ENCODE results near the gene PKD1. TPM values are rescaled to one million over a fixed set of nuclear protein-coding genes. Genes with fewer than 3 reads are reported as not detected.

PKD1 gene
- total RNA-seq, 4 donors from 2014 or later: 168 to 376 (median 339) TPM

GRCh38 chr16:2070576-2071453 lies 64.9 kb downstream of the PKD1 start:
- Histone ChIP-seq H3K27me3 (no peaks in the 10 kb centered on the region), H3K4me1 (no peaks in the 10 kb centered on the region), H3K4me3 (no peak overlapping the region), H3K9me3 (no peaks in the 10 kb centered on the region), H3K27ac (no peak overlapping the region), H3K36me3 (peaks cover 0 to 87% of the 10 kb centered on the region in 2 donors)
- DNase-seq (no peak), ATAC-seq (no peak)
- TF ChIP-seq, protein P1, sequence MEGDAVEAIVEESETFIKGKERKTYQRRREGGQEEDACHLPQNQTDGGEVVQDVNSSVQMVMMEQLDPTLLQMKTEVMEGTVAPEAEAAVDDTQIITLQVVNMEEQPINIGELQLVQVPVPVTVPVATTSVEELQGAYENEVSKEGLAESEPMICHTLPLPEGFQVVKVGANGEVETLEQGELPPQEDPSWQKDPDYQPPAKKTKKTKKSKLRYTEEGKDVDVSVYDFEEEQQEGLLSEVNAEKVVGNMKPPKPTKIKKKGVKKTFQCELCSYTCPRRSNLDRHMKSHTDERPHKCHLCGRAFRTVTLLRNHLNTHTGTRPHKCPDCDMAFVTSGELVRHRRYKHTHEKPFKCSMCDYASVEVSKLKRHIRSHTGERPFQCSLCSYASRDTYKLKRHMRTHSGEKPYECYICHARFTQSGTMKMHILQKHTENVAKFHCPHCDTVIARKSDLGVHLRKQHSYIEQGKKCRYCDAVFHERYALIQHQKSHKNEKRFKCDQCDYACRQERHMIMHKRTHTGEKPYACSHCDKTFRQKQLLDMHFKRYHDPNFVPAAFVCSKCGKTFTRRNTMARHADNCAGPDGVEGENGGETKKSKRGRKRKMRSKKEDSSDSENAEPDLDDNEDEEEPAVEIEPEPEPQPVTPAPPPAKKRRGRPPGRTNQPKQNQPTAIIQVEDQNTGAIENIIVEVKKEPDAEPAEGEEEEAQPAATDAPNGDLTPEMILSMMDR (IDR thresholded peaks at IDR 0.05 in 4 of 5, conservative IDR thresholded peaks at IDR 0.05 in 1 of 5): no peak
- no peak for TF ChIP-seq POLR2A (IDR thresholded peaks at IDR 0.05)
- in situ Hi-C loops (cut with MboI; ENCODE audit: low sequenced_read_pairs in 4 of 4) (no loop called here), intact Hi-C loops (cut with DNase I; ENCODE audit: low total_unique reads) (no loop called here)

GRCh38 chr16:2066139-2066538 lies 69.6 kb downstream of the PKD1 start:
- Histone ChIP-seq H3K36me3 (peaks cover 0 to 83% of the 10 kb centered on the region in 2 donors), H3K27me3 (no peaks in the 10 kb centered on the region), H3K4me3 (no peak overlapping the region), H3K4me1 (no peaks in the 10 kb centered on the region), H3K27ac (no peak overlapping the region), H3K9me3 (no peaks in the 10 kb centered on the region)
- intact Hi-C loops (cut with DNase I; ENCODE audit: low total_unique reads) (no loop called here), in situ Hi-C loops (cut with MboI; ENCODE audit: low sequenced_read_pairs in 4 of 4) (no loop called here)
- no peak for DNase-seq
- no peak for TF ChIP-seq POLR2A (IDR thresholded peaks at IDR 0.05)
- TF ChIP-seq, protein P1 (IDR thresholded peaks at IDR 0.05 in 4 of 5, conservative IDR thresholded peaks at IDR 0.05 in 1 of 5): no peak
- ATAC-seq: no peak

DNA sequence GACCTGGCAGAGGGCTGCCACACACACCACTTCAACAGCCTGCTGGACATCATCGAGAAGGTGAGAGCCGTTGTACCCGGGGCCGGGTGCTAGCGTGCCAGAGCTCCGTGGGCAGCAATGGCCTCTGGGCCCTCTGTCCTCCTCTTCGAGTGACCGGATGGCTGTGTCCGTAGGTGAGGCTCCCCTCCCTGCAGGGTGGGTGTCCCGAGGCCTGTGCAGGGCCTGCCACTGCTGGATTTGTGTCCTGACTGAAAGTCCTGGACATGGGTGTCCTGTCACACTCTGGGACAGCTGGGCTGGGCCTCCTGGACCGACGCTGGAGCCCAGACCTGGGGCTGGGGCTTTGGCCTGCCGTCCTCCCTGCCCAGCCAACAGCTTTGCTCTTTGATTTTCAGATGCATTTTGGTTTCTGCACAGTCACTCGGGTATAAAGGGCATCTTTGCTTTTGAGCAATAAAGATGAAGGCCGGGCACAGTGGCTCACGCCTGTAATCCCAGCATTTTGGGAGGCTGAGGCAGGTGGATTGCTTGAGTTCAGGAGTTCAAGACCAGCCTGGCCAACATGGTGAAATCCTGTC lies 71.2 kb downstream of the PKD1 start:
- Histone ChIP-seq H3K4me1 (no peaks in the 10 kb centered on the region), H3K27ac (no peak overlapping the region), H3K27me3 (no peaks in the 10 kb centered on the region), H3K4me3 (no peak overlapping the region), H3K9me3 (no peaks in the 10 kb centered on the region), H3K36me3 (peaks cover 0 to 76% of the 10 kb centered on the region in 2 donors)
- no peak for DNase-seq
- TF ChIP-seq, protein P1 (IDR thresholded peaks at IDR 0.05 in 4 of 5, conservative IDR thresholded peaks at IDR 0.05 in 1 of 5): no peak
- TF ChIP-seq POLR2A (IDR thresholded peaks at IDR 0.05): no peak
- ATAC-seq: no peak
- in situ Hi-C loops (cut with MboI; ENCODE audit: low sequenced_read_pairs in 4 of 4): no loop called here
- intact Hi-C loops (cut with DNase I; ENCODE audit: low total_unique reads): no loop called here

DNA sequence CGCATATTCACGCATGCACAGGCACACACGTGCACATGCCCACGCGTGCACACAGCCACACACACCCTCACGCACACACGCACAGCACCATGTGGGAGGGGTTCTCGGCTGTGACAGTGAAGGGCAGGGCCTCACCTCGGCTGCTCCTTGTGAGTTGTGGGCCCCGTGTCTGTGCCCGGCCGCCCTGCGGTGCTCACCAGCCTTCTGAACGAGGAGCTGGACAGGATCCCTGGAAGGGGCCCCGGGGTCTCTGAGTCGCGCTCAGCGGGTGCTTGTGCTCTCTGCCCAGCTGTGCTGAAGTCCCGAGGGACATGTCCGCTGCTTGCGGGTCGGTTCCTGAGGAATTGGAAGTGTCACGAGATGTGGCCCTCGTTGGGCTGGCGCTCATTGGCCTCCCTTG lies 71.8 kb downstream of the PKD1 start:
- ATAC-seq (no peak), DNase-seq (no peak)
- no peak for TF ChIP-seq POLR2A (IDR thresholded peaks at IDR 0.05)
- TF ChIP-seq, protein P1 (IDR thresholded peaks at IDR 0.05 in 4 of 5, conservative IDR thresholded peaks at IDR 0.05 in 1 of 5): no peak
- Histone ChIP-seq H3K36me3 (peaks cover 0 to 73% of the 10 kb centered on the region in 2 donors), H3K27me3 (no peaks in the 10 kb centered on the region), H3K4me3 (no peak overlapping the region), H3K9me3 (no peaks in the 10 kb centered on the region), H3K27ac (no peak overlapping the region), H3K4me1 (no peaks in the 10 kb centered on the region)
- in situ Hi-C loops (cut with MboI; ENCODE audit: low sequenced_read_pairs in 4 of 4) (no loop called here), intact Hi-C loops (cut with DNase I; ENCODE audit: low total_unique reads) (no loop called here)
